HepG2 (cell line): Measurements from ENCODE around the gene HYCC1. TPM values are rescaled to one million over a fixed set of nuclear protein-coding genes. Genes with fewer than 3 reads are reported as not detected.
A peak's percentile ranks its signal among the peaks of the same experiment; 100 is the strongest.

ENCODE experiments used
- ARNTL ChIP-seq: sonication (generic); formaldehyde crosslinking; IDR thresholded peaks from 2 replicates; pipeline ENCODE4 v1.4.0; 2020; ENCODE audit warnings: mild to moderate bottlenecking, missing genetic modification reagents
- DZIP1 ChIP-seq: sonication (generic); formaldehyde crosslinking; IDR thresholded peaks from 2 replicates; pipeline ENCODE4 v1.5.0; 2020; ENCODE audit warnings: mild to moderate bottlenecking, missing genetic modification reagents
- MLX ChIP-seq: IDR thresholded peaks from 2 replicates; pipeline ENCODE4 v1.6.1; 2016
- MYNN ChIP-seq: sonication (generic); formaldehyde crosslinking; IDR thresholded peaks from 2 replicates; pipeline ENCODE4 v1.4.0; 2020; ENCODE audit warnings: mild to moderate bottlenecking, low read depth, missing genetic modification reagents
- SNAPC4 ChIP-seq: sonication (generic); formaldehyde crosslinking; IDR thresholded peaks from 2 replicates; pipeline ENCODE4 v1.4.0; 2020; ENCODE audit warnings: mild to moderate bottlenecking, missing genetic modification reagents
- SOX5 ChIP-seq: IDR thresholded peaks from 2 replicates; pipeline ENCODE4 v1.6.1; 2016; ENCODE audit warnings: borderline replicate concordance
- TFE3 ChIP-seq: IDR thresholded peaks from 2 replicates; pipeline ENCODE4 v1.6.1; 2016
- ZEB1 ChIP-seq: IDR thresholded peaks from 2 replicates; pipeline ENCODE4 v1.6.1; 2012; ENCODE audit warnings: mild to moderate bottlenecking, low read depth, inconsistent platforms; ENCODE audit not compliant: insufficient replicate concordance
- ZNF280D ChIP-seq: sonication (generic); formaldehyde crosslinking; IDR thresholded peaks from 2 replicates; pipeline ENCODE4 v1.5.1; 2020; ENCODE audit warnings: mild to moderate bottlenecking, missing genetic modification reagents
- polyA plus RNA-seq, 8 experiments: library from polyadenylated mRNA; depleted of rRNA in 3 of 8; stranded (reverse) in 7 of 8; unstranded in 1 of 8; fragments of >200 nt; fragmentation: Illumina TruSeq in 4 of 8; extraction: Trizol in 4 of 8; gene quantifications; 2 replicates each; pipeline versions ENCODE4 v1.2.1 to v1.2.3, GENCODE V29; 2011 to 2016; ENCODE audit warnings: low read depth in 4 of 8, missing spikeins in 1 of 8, mixed read lengths in 1 of 8; ENCODE audit not compliant: insufficient read depth in 1 of 8
- total RNA-seq, 5 experiments: library from RNA; depleted of rRNA; stranded (reverse); fragments of >200 nt; fragmentation: Illumina TruSeq; extraction: Trizol; gene quantifications; 2 replicates each; pipeline ENCODE4 v1.2.3, GENCODE V29; 2016; ENCODE audit warnings: low read depth in 1 of 5

Gene HYCC1
- total and polyA plus RNA-seq, 2 of the 13 experiments (the other 11 are each of a cell fraction or from before 2014, with no cell fraction given), result 9.5 to 41.8 TPM

- TF ChIP-seq TFE3 (CRISPR knock-in tag) (peak; percentile 77; the same call in 1 of the 2 replicates), MLX (CRISPR knock-in tag) (0 out of 2 replicates have a peak, but pooled peaks have one; percentile 18), DZIP1 (CRISPR knock-in tag) (no peak), ZNF280D (CRISPR knock-in tag) (no peak), ZEB1 (peak; percentile 73), ARNTL (CRISPR knock-in tag) (peak; percentile 83), SOX5 (CRISPR knock-in tag) (peak; percentile 79), SNAPC4 (CRISPR knock-in tag) (no peak), MYNN (no peak)
Observed at GRCh38 chr7:23016345-23017253, 2.7 kb upstream of the HYCC1 start (continued).
